Activated T-helper 17 cell treated with anti-CD3 and anti-CD28 coated beads, Interleukin-2, amount 50 U/mL, for 72 hours (primary cell): ENCODE measurements around the gene PAK2. TPM values are rescaled to one million over a fixed set of nuclear protein-coding genes. Genes with fewer than 3 reads are reported as not detected.

Experiments used
- ATAC-seq: fragments of 150-1000 bp; cut with Tn5 transposase; replicated peaks from 2 replicates; pipeline ENCODE4 v1.10.0; 2021; ENCODE audit warnings: mild to moderate bottlenecking, moderate library complexity
- H3K27ac Mint-ChIP-seq: one replicate; pipeline ENCODE4 v1.8.0; 2022; ENCODE audit warnings: mixed read lengths
- H3K27me3 Mint-ChIP-seq: one replicate; pipeline ENCODE4 v1.8.0; 2022; ENCODE audit warnings: mixed read lengths
- H3K36me3 Mint-ChIP-seq: one replicate; pipeline ENCODE4 v1.8.0; 2022; ENCODE audit warnings: low read depth, mild to moderate bottlenecking, mixed read lengths
- H3K4me1 Mint-ChIP-seq: one replicate; pipeline ENCODE4 v1.8.0; 2022; ENCODE audit warnings: mixed read lengths
- H3K4me3 Mint-ChIP-seq: one replicate; pipeline ENCODE4 v1.8.0; 2022; ENCODE audit warnings: mild to moderate bottlenecking, mixed read lengths
- H3K9me3 Mint-ChIP-seq: one replicate; pipeline ENCODE4 v1.8.0; 2022; ENCODE audit warnings: mixed read lengths
- total RNA-seq, 2 donors: library from RNA; stranded (reverse); gene quantifications; one replicate each; pipeline ENCODE4 v1.2.3, GENCODE V29; 2022

The PAK2 gene
- total RNA-seq, 2 donors from 2014 or later, result 94.8 to 108 TPM

- H3K4me1 Mint-ChIP-seq, result peaks cover 29% of the 10 kb centered on the region
- H3K27ac Mint-ChIP-seq, result peak overlapping the region; percentile 49
- peaks cover 3% of the 10 kb centered on the region for H3K9me3 Mint-ChIP-seq
- no peaks in the 10 kb centered on the region for H3K27me3 Mint-ChIP-seq
- no peak overlapping the region for H3K4me3 Mint-ChIP-seq
- ATAC-seq, result no peak
- H3K36me3 Mint-ChIP-seq, result peaks cover 98% of the 10 kb centered on the region
These were observed 14.7 kb downstream of the PAK2 start for GRCh38 chr3:196754091-196754981.

GRCh38 chr3:196756732-196757131 lies 17.1 kb downstream of the PAK2 start:
- no peaks in the 10 kb centered on the region for H3K27me3 Mint-ChIP-seq
- peak overlapping the region; percentile 0 for H3K27ac Mint-ChIP-seq
- peaks cover 90% of the 10 kb centered on the region for H3K36me3 Mint-ChIP-seq
- peaks cover 33% of the 10 kb centered on the region for H3K4me1 Mint-ChIP-seq
- H3K9me3 Mint-ChIP-seq, result peaks cover 3% of the 10 kb centered on the region
- peak overlapping the region; percentile 8 for H3K4me3 Mint-ChIP-seq
- no peak for ATAC-seq

- peak; percentile 68 for ATAC-seq
- H3K4me1 Mint-ChIP-seq, result peaks cover 33% of the 10 kb centered on the region
- peak overlapping the region; percentile 52 for H3K4me3 Mint-ChIP-seq
- H3K36me3 Mint-ChIP-seq, result peaks cover 82% of the 10 kb centered on the region
- peak overlapping the region; percentile 74 for H3K27ac Mint-ChIP-seq
- H3K27me3 Mint-ChIP-seq, result no peaks in the 10 kb centered on the region
- peaks cover 3% of the 10 kb centered on the region for H3K9me3 Mint-ChIP-seq
These were observed 18.5 kb downstream of the PAK2 start for GRCh38 chr3:196757876-196758739.

- Mint-ChIP-seq H3K4me1 (peaks cover 18% of the 10 kb centered on the region), H3K27me3 (no peaks in the 10 kb centered on the region), H3K27ac (no peak overlapping the region), H3K4me3 (no peak overlapping the region), H3K36me3 (peaks cover 65% of the 10 kb centered on the region), H3K9me3 (no peaks in the 10 kb centered on the region)
- no peak for ATAC-seq
These were observed 23.5 kb downstream of the PAK2 start for GRCh38 chr3:196763179-196763578.

GRCh38 chr3:196765454-196765853 lies 25.8 kb downstream of the PAK2 start:
- Mint-ChIP-seq H3K9me3 (no peaks in the 10 kb centered on the region), H3K4me3 (no peak overlapping the region), H3K27me3 (no peaks in the 10 kb centered on the region), H3K27ac (peak overlapping the region; percentile 22), H3K36me3 (peaks cover 53% of the 10 kb centered on the region), H3K4me1 (peaks cover 18% of the 10 kb centered on the region)
- ATAC-seq, result peak; percentile 28

GRCh38 chr3:196771067-196771466 lies 31.4 kb downstream of the PAK2 start:
- Mint-ChIP-seq H3K36me3 (peaks cover 32% of the 10 kb centered on the region), H3K27ac (peak overlapping the region; percentile 29), H3K27me3 (no peaks in the 10 kb centered on the region), H3K9me3 (no peaks in the 10 kb centered on the region), H3K4me3 (no peak overlapping the region), H3K4me1 (peaks cover 35% of the 10 kb centered on the region)
- no peak for ATAC-seq

GRCh38 chr3:196772102-196772501 lies 32.4 kb downstream of the PAK2 start:
- H3K9me3 Mint-ChIP-seq, result no peaks in the 10 kb centered on the region
- no peak for ATAC-seq
- peak overlapping the region; percentile 29 for H3K27ac Mint-ChIP-seq
- H3K4me3 Mint-ChIP-seq, result peak overlapping the region; percentile 2
- H3K4me1 Mint-ChIP-seq, result peaks cover 35% of the 10 kb centered on the region
- H3K27me3 Mint-ChIP-seq, result no peaks in the 10 kb centered on the region
- H3K36me3 Mint-ChIP-seq, result peaks cover 38% of the 10 kb centered on the region

GRCh38 chr3:196772897-196773296 lies 33.2 kb downstream of the PAK2 start:
- ATAC-seq, result no peak
- peak overlapping the region; percentile 51 for H3K27ac Mint-ChIP-seq

GRCh38 chr3:196774191-196774820 lies 34.6 kb downstream of the PAK2 start:
- peaks cover 46% of the 10 kb centered on the region for H3K36me3 Mint-ChIP-seq
- H3K27me3 Mint-ChIP-seq, result no peaks in the 10 kb centered on the region
- peak; percentile 89 for ATAC-seq
- peaks cover 50% of the 10 kb centered on the region for H3K4me1 Mint-ChIP-seq
- H3K9me3 Mint-ChIP-seq, result no peaks in the 10 kb centered on the region
- peak overlapping the region; percentile 30 for H3K4me3 Mint-ChIP-seq
- peak overlapping the region; percentile 51 for H3K27ac Mint-ChIP-seq

More at GRCh38 chr3:196772897-196773296, 33.2 kb downstream of the PAK2 start:
- no peaks in the 10 kb centered on the region for H3K9me3 Mint-ChIP-seq
- no peak overlapping the region for H3K4me3 Mint-ChIP-seq
- peaks cover 37% of the 10 kb centered on the region for H3K36me3 Mint-ChIP-seq
- peaks cover 39% of the 10 kb centered on the region for H3K4me1 Mint-ChIP-seq
- no peaks in the 10 kb centered on the region for H3K27me3 Mint-ChIP-seq

GRCh38 chr3:196774848-196775422 lies 35.3 kb downstream of the PAK2 start:
- H3K27me3 Mint-ChIP-seq, result no peaks in the 10 kb centered on the region
- H3K4me3 Mint-ChIP-seq, result peak overlapping the region; percentile 30
- H3K36me3 Mint-ChIP-seq, result peaks cover 47% of the 10 kb centered on the region
- peak overlapping the region; percentile 51 for H3K27ac Mint-ChIP-seq
- H3K9me3 Mint-ChIP-seq, result no peaks in the 10 kb centered on the region
- ATAC-seq, result peak; percentile 33
- peaks cover 51% of the 10 kb centered on the region for H3K4me1 Mint-ChIP-seq

GRCh38 chr3:196775938-196776337 lies 36.3 kb downstream of the PAK2 start:
- Mint-ChIP-seq H3K27me3 (no peaks in the 10 kb centered on the region), H3K36me3 (peaks cover 50% of the 10 kb centered on the region), H3K9me3 (no peaks in the 10 kb centered on the region), H3K4me3 (no peak overlapping the region), H3K4me1 (peaks cover 53% of the 10 kb centered on the region), H3K27ac (no peak overlapping the region)
- ATAC-seq, result no peak

GRCh38 chr3:196777836-196778235 lies 38.2 kb downstream of the PAK2 start:
- no peaks in the 10 kb centered on the region for H3K9me3 Mint-ChIP-seq
- peaks cover 64% of the 10 kb centered on the region for H3K36me3 Mint-ChIP-seq
- no peaks in the 10 kb centered on the region for H3K27me3 Mint-ChIP-seq
- H3K4me3 Mint-ChIP-seq, result no peak overlapping the region
- no peak overlapping the region for H3K27ac Mint-ChIP-seq
- peaks cover 36% of the 10 kb centered on the region for H3K4me1 Mint-ChIP-seq
- no peak for ATAC-seq

- H3K9me3 Mint-ChIP-seq, result no peaks in the 10 kb centered on the region
- no peak overlapping the region for H3K4me3 Mint-ChIP-seq
- no peak overlapping the region for H3K27ac Mint-ChIP-seq
- no peak for ATAC-seq
- no peaks in the 10 kb centered on the region for H3K27me3 Mint-ChIP-seq
- H3K36me3 Mint-ChIP-seq, result peaks cover 73% of the 10 kb centered on the region
- H3K4me1 Mint-ChIP-seq, result peaks cover 36% of the 10 kb centered on the region
These were observed 39.1 kb downstream of the PAK2 start for GRCh38 chr3:196778755-196779154.

- no peak overlapping the region for H3K27ac Mint-ChIP-seq
- H3K27me3 Mint-ChIP-seq, result no peaks in the 10 kb centered on the region
- peaks cover 88% of the 10 kb centered on the region for H3K36me3 Mint-ChIP-seq
- no peaks in the 10 kb centered on the region for H3K9me3 Mint-ChIP-seq
- ATAC-seq, result no peak
- H3K4me1 Mint-ChIP-seq, result peaks cover 29% of the 10 kb centered on the region
- no peak overlapping the region for H3K4me3 Mint-ChIP-seq
These were observed 42.9 kb downstream of the PAK2 start for GRCh38 chr3:196782511-196782910.
